Suprapubic skin (tissue), 4 donors: ENCODE measurements around the gene AP2S1.

ENCODE experiments used
- CTCF ChIP-seq, 2 donors: fragments of 200-600 bp in 1 of 2; fragments of 450-650 bp in 1 of 2; sonication (generic) in 1 of 2; IDR thresholded peaks; one replicate each; pipeline ENCODE4 v1.5.1; 2016 to 2019; ENCODE audit warnings: antibody characterized with exemption in 2 of 2, mild to moderate bottlenecking in 1 of 2, moderate library complexity in 1 of 2
- POLR2A ChIP-seq, 2 donors: fragments of 450-650 bp; IDR thresholded peaks; one replicate each; pipeline ENCODE4 v1.6.1; 2017; ENCODE audit warnings: antibody characterized with exemption in 2 of 2, mild to moderate bottlenecking in 2 of 2, moderate library complexity in 2 of 2
- POLR2AphosphoS5 ChIP-seq, 3 donors: sonication (generic); formaldehyde crosslinking; IDR thresholded peaks; one replicate each; pipeline ENCODE4 v1.6.1; 2017; ENCODE audit warnings: antibody characterized with exemption in 3 of 3

DNA sequence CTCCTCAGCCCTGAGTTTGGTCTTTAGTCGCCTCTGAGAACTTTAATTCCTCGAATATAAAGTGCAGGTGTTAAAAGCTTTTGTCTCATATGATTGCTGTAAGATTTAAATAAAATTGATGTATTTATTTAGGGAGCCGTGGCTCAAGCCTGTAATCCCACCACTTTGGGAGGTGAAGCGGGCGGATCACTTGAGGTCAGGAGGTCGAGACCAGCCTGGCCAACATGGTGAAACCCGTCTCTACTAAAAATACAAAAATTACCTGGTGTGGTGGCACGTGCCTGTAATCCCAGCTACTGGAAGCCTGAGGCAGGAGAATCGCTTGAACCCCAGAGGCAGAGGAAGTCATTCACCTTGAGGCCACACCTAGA lies 61.7 kb downstream of the AP2S1 start:
- TF ChIP-seq CTCF (IDR thresholded peaks at IDR 0.05), result no peak
- TF ChIP-seq POLR2A (IDR thresholded peaks at IDR 0.05), result no peak
- TF ChIP-seq POLR2AphosphoS5 (IDR thresholded peaks at IDR 0.05), result no peak
